HepG2 (cell line): ENCODE results near the gene PLA2G4F. TPM values are rescaled to one million over a fixed set of nuclear protein-coding genes. Genes with fewer than 3 reads are reported as not detected.

Experiments used
- ATAC-seq: fragments of 200-7000 bp; cut with Tn5 transposase; 3 replicates; pipeline ENCODE4 v1.9.1; 2020; ENCODE audit warnings: mild to moderate bottlenecking, moderate library complexity
- BruUV-seq: library from RNA; stranded (reverse); fragments of 400-500 nt; replicated peaks from 2 replicates; lab custom pipeline; 2021; lab: Mats Ljungman, UMichigan
- CTCF ChIA-PET: fragments of 300-600 bp; formaldehyde crosslinking; extraction: SDS; loops from one replicate; lab custom pipeline; 2021; ENCODE audit warnings: low total read pairs, inconsistent platforms, low intra/inter-chr PET ratio; lab: Yijun Ruan, JAX
- POLR2A ChIA-PET: fragments of 350-600 bp; sonication (Branson Sonifier 250); formaldehyde crosslinking; loops from one replicate; lab custom pipeline; 2020; ENCODE audit warnings: antibody characterized with exemption, inconsistent platforms; lab: Yijun Ruan, JAX
- DNase-seq: peaks from one replicate; pipeline ENCODE4 v3.0.0-alpha.2; 2015; ENCODE audit warnings: low spot score
- FAIRE-seq: peaks from 3 replicates; lab custom pipeline; 2011; peaks lifted over from hg19 to GRCh38; lab: Jason Lieb, UNC
- H2AFZ ChIP-seq: one replicate; pipeline ENCODE4 v1.6.1; 2011; ENCODE audit warnings: low read length, inconsistent platforms
- H3K27ac ChIP-seq: fragments of 300-600 bp; 3 replicates; pipeline ENCODE4 v1.8.0; 2011; ENCODE audit warnings: mixed run types, mild to moderate bottlenecking, mixed read lengths, low read length, inconsistent platforms; ENCODE audit not compliant: insufficient read depth; ENCODE audit errors: extremely low read length
- H3K27me3 ChIP-seq, 2 experiments: fragments of 200-600 bp in 1 of 2; 2 replicates in 1 of 2; 3 replicates in 1 of 2; pipeline versions ENCODE4 v1.6.0 to v1.8.0; 2011; ENCODE audit warnings: low read length in 2 of 2, mild to moderate bottlenecking in 2 of 2, moderate library complexity in 2 of 2, inconsistent platforms in 1 of 2; ENCODE audit not compliant: insufficient read depth in 2 of 2, control insufficient read depth in 1 of 2
- H3K36me3 ChIP-seq, 2 experiments: fragments of 200-600 bp in 1 of 2; replicated peaks in 1 of 2; 2 replicates in 1 of 2; 3 replicates in 1 of 2; pipeline versions ENCODE4 v1.5.1 to v1.8.0; 2011; ENCODE audit warnings: low read length in 2 of 2, inconsistent platforms in 1 of 2; ENCODE audit not compliant: insufficient read depth in 2 of 2, control insufficient read depth in 1 of 2
- H3K4me1 ChIP-seq: 2 replicates; pipeline ENCODE4 v1.5.1; 2012; ENCODE audit warnings: low read length, inconsistent platforms; ENCODE audit not compliant: insufficient read depth
- H3K4me2 ChIP-seq: 2 replicates; pipeline ENCODE4 v1.6.0; 2011; ENCODE audit warnings: low read depth, low read length, inconsistent platforms
- H3K4me3 ChIP-seq, 3 experiments: fragments of 200-600 bp in 1 of 3; sonication (generic), shearing (Covaris generic) in 1 of 3; replicated peaks in 1 of 3; 2 replicates each; pipeline ENCODE4 v1.5.1; 2011 to 2016; ENCODE audit warnings: low read length in 3 of 3, inconsistent platforms in 2 of 3, low read depth in 2 of 3, mild to moderate bottlenecking in 2 of 3, control low read depth in 1 of 3, mixed read lengths in 1 of 3; ENCODE audit not compliant: insufficient read depth in 1 of 3
- H3K79me2 ChIP-seq: one replicate; pipeline ENCODE4 v1.6.1; 2011; ENCODE audit warnings: low read length, inconsistent platforms; ENCODE audit not compliant: insufficient read depth
- H3K9ac ChIP-seq: 2 replicates; pipeline ENCODE4 v1.6.0; 2011; ENCODE audit warnings: mild to moderate bottlenecking, low read depth, low read length, inconsistent platforms; ENCODE audit not compliant: insufficient read depth
- H3K9me3 ChIP-seq: 2 replicates; pipeline ENCODE4 v1.5.1; 2012; ENCODE audit warnings: mild to moderate bottlenecking, low read length
- H4K20me1 ChIP-seq: 2 replicates; pipeline ENCODE4 v1.6.0; 2011; ENCODE audit warnings: inconsistent platforms, mild to moderate bottlenecking, low read length, moderate library complexity; ENCODE audit not compliant: insufficient read depth
- HNRNPK ChIP-seq: fragments of 200-400 bp; formaldehyde crosslinking; IDR thresholded peaks from 2 replicates; pipeline ENCODE4 v1.6.1; 2018; ENCODE audit warnings: low read length, low read depth, moderate library complexity, mild to moderate bottlenecking; ENCODE audit not compliant: poor library complexity, severe bottlenecking
- ZNF337 ChIP-seq: sonication (generic); formaldehyde crosslinking; IDR thresholded peaks from 2 replicates; pipeline ENCODE4 v1.5.1; 2020; ENCODE audit warnings: missing genetic modification reagents, low read depth, mild to moderate bottlenecking, borderline replicate concordance
- WGBS: methylation state at CpG from one replicate; pipeline ENCODE4 v1.1.6; 2017; ENCODE audit warnings: low lambda C conversion rate; 5-methylcytosine and 5-hydroxymethylcytosine counted together
- in situ Hi-C: cut with HindIII; loops from 2 replicates; pipeline ENCODE4 v1.10.0; 2017; ENCODE audit warnings: low pct_unique_long_range_greater_than_20kb; ENCODE audit not compliant: extremely low pct_ligation_motif_present
- intact Hi-C: fragments of 100-400 bp; cut with micrococcal nuclease; formaldehyde crosslinking; loops from one replicate; pipeline ENCODE4 v1.10.0; 2022; ENCODE audit not compliant: unreplicated experiment
- polyA plus RNA-seq, 8 experiments: library from polyadenylated mRNA; depleted of rRNA in 3 of 8; stranded (reverse) in 7 of 8; unstranded in 1 of 8; fragments of >200 nt; fragmentation: Illumina TruSeq in 4 of 8; extraction: Trizol in 4 of 8; gene quantifications; 2 replicates each; pipeline versions ENCODE4 v1.2.1 to v1.2.3, GENCODE V29; 2011 to 2016; ENCODE audit warnings: low read depth in 4 of 8, missing spikeins in 1 of 8, mixed read lengths in 1 of 8; ENCODE audit not compliant: insufficient read depth in 1 of 8
- total RNA-seq, 5 experiments: library from RNA; depleted of rRNA; stranded (reverse); fragments of >200 nt; fragmentation: Illumina TruSeq; extraction: Trizol; gene quantifications; 2 replicates each; pipeline ENCODE4 v1.2.3, GENCODE V29; 2016; ENCODE audit warnings: low read depth in 1 of 5
- TF ChIP-seq, protein P1 (sequence below): sonication (generic); formaldehyde crosslinking; IDR thresholded peaks from 2 replicates; pipeline ENCODE4 v1.5.1; 2020; ENCODE audit warnings: mild to moderate bottlenecking, missing genetic modification reagents, moderate library complexity

The PLA2G4F gene
- total and polyA plus RNA-seq, 2 of the 13 experiments (the other 11 are each of a cell fraction or from before 2014, with no cell fraction given): 0.07 TPM; not detected in 1

DNA sequence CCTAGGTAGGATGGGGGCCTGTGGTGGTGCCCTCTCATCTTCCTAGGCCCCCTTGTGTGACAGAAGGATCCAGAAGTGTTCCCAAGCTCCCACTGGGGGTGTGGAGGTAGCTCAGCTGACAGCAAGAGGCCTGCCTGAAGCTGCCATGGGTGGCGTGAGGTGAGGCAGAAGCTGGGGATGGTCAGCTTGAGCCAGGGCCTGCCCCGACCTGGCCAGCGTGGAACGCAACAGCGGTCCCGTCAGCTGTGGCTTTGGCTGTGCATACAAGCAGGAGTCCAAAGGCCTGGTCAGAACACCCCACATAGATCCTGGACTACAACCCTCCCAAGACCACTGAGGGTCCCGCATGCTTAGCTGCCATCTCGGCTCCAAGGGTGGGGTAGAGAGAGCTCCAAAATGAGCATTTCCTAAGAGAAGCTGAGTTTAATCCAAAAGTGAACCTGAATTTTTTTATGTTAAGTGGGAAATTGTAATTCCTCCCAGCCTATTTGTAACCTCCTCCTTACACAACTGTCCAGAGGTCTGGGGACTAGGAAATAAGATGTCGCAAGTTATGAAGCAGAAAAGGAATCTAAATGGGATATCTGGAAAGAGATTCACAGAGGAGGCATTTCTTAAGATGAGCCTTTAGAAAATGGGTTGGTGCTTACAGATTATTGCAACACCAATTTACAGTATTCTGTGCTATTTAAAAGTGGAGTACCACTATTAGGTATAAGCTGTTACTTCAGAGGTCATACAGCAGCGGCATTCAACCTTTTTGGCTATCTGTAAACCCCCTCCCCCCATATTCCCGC, 52.1 kb downstream of the PLA2G4F start:
- WGBS: 23% methylated on average over 11 of the region's 11 CpGs
- Histone ChIP-seq H4K20me1 (no peaks in the 10 kb centered on the region), H3K4me2 (no peak overlapping the region; the same call in 1 of the 2 replicates), H3K4me1 (peaks cover 43% of the 10 kb centered on the region), H3K27ac (no peak overlapping the region), H3K36me3 (no peaks in the 10 kb centered on the region), H3K79me2 (no peaks in the 10 kb centered on the region), H2AFZ (no peak overlapping the region), H3K9ac (no peak overlapping the region), H3K9me3 (no peaks in the 10 kb centered on the region), H3K27me3 (peaks cover 1 to 8% of the 10 kb centered on the region in 2 experiments; a peak in 4 of 5 replicates), H3K4me3 (no peak overlapping the region)
- FAIRE-seq: no peak
- CTCF ChIA-PET: no interaction called here
- no peak for DNase-seq
- ATAC-seq: peak; percentile 66
- intact Hi-C loops (no loop called here), in situ Hi-C loops (no loop called here)
- POLR2A ChIA-PET: no interaction called here
- no TSS peak for BruUV-seq
- TF ChIP-seq ZNF337 (CRISPR knock-in tag) (no peak), HNRNPK (peak; percentile 15)
- TF ChIP-seq, protein P1, sequence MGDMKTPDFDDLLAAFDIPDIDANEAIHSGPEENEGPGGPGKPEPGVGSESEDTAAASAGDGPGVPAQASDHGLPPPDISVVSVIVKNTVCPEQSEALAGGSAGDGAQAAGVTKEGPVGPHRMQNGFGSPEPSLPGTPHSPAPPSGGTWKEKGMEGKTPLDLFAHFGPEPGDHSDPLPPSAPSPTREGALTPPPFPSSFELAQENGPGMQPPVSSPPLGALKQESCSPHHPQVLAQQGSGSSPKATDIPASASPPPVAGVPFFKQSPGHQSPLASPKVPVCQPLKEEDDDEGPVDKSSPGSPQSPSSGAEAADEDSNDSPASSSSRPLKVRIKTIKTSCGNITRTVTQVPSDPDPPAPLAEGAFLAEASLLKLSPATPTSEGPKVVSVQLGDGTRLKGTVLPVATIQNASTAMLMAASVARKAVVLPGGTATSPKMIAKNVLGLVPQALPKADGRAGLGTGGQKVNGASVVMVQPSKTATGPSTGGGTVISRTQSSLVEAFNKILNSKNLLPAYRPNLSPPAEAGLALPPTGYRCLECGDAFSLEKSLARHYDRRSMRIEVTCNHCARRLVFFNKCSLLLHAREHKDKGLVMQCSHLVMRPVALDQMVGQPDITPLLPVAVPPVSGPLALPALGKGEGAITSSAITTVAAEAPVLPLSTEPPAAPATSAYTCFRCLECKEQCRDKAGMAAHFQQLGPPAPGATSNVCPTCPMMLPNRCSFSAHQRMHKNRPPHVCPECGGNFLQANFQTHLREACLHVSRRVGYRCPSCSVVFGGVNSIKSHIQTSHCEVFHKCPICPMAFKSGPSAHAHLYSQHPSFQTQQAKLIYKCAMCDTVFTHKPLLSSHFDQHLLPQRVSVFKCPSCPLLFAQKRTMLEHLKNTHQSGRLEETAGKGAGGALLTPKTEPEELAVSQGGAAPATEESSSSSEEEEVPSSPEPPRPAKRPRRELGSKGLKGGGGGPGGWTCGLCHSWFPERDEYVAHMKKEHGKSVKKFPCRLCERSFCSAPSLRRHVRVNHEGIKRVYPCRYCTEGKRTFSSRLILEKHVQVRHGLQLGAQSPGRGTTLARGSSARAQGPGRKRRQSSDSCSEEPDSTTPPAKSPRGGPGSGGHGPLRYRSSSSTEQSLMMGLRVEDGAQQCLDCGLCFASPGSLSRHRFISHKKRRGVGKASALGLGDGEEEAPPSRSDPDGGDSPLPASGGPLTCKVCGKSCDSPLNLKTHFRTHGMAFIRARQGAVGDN: peak; percentile 20; the same call in 1 of the 2 replicates
